ENCODE data around the gene DGKZ. TPM values are rescaled to one million over a fixed set of nuclear protein-coding genes. Genes with fewer than 3 reads are reported as not detected.

The DGKZ gene
- total RNA-seq, 1 donor from 2014 or later: 67.5 TPM

GRCh38 chr11:46386005-46386578, 38.8 kb downstream of the DGKZ start:
- intact Hi-C loops (cut with DNase I): no loop called here
- ATAC-seq (no peak), DNase-seq (ENCODE audit: missing footprints) (no peak)

- no peak for ATAC-seq
- no peak for DNase-seq (ENCODE audit: missing footprints)
- intact Hi-C loops (cut with DNase I): no loop called here
Measured at GRCh38 chr11:46386674-46387073, 39.4 kb downstream of the DGKZ start.

DNA sequence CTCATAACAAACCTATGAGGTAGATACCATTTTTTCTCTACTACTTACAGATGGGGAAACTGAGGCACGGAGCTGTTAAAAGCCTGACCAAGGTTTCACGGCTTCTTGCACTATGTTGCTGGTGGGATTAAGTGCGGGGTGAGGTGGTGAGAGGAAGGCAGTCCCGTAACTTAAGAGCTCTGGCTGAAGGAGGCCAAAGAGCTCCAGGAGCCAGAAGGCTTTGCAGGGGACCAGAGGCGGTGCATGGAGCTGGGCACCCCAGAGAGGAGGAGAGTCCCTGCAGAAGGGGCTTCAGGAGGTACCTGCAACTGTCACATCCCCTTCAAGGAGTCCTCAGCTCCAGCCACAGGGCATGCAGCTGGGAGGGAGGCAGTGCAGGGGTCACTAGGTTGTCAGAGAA, 40.2 kb downstream of the DGKZ start:
- DNase-seq (ENCODE audit: missing footprints) (no peak), ATAC-seq (no peak)
- intact Hi-C loops (cut with DNase I): no loop called here

DNA sequence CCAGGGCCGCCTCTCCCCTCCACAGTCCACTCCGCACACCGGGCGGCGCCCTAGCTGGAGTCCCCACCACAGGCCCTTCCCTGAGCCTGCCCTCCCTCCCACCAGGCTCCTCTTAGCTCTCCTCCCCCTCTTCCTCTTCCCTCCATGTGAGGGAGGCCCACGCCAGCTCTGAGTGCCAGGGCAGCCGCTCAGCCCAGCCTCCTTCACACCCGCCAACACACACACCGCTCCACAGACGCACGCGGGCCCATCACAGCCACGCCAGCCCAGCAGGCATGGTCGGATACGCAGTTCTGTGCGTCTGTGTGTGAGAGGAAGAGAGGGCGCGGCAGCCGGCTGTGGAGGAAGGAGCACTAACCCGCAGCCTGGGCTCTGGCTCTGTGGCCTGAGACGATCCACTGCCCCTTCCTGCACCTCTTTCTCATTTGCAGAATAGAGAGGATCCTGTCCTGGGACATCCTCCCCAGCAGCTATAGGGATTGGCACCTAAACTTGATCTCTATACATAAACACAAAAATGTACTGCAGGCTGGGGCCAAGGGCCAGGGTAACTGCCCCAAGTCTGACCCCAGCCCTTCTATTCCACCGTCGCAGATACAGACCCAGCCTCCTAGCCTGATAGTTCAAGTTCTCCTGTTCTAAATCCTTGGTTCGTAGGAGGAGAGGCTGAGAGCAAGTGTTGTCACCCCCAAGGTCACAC, 40.8 kb downstream of the DGKZ start:
- ATAC-seq: no peak
- intact Hi-C loops (cut with DNase I): no loop called here
- no peak for DNase-seq (ENCODE audit: missing footprints)

- intact Hi-C loops (cut with DNase I): no loop called here
- DNase-seq (ENCODE audit: missing footprints) (no peak), ATAC-seq (no peak)
Measured at GRCh38 chr11:46388619-46389449, 41.6 kb downstream of the DGKZ start.

DNA sequence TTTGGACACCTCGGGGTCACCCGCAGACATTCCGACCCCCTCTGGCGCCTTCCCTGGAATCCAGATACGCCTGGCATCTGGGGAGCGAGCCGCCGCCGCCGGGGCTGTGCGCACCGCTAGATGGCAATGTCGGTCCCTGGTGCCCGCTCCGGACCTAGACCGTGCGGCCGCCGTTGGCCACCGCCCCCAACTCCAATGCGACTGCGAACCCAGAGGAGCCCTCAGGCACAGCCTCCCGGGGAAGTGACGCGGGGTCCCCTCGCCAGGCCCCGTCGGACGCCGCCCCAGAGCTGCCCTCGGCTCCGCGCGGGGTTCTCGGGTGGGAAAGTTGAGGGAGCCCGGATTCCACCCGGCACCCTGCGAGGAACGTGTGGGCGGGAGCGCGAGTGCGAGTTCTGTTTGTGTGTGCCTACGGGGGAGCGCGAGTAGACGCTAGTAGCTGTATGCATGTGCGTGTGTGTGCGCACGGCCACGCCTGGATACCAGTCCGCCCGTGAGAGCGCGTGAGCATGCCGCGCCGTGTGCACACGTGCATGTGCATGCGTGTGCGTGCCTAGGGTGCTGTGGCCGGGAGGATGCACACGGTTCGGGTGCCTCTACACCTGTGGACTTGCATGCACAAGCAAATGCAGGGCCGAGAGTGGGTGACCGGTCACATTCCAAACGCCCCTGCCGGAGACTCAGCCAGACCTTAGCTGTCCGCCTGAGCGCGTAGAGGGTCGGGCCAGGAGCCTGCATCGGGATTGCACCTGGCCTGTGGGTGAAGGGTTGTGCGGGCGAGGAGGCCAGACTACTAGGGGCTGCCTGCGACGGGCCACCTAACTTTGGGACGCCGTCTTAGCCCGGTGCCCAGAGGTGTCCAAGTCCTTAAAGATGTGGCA, 42.4 kb downstream of the DGKZ start:
- ATAC-seq (peak; percentile 62), DNase-seq (ENCODE audit: missing footprints) (peak; percentile 81)
- intact Hi-C loops (cut with DNase I): loop anchor here (2.0 kb wide), 1 partner anchor 139 kb away; no protein-coding TSS in a partner anchor

GRCh38 chr11:46390331-46391171, 43.3 kb downstream of the DGKZ start:
- intact Hi-C loops (cut with DNase I): loop anchor here (2.0 kb wide), 1 partner anchor 138 kb away; no protein-coding TSS in a partner anchor
- ATAC-seq (no peak), DNase-seq (ENCODE audit: missing footprints) (no peak)

DNA sequence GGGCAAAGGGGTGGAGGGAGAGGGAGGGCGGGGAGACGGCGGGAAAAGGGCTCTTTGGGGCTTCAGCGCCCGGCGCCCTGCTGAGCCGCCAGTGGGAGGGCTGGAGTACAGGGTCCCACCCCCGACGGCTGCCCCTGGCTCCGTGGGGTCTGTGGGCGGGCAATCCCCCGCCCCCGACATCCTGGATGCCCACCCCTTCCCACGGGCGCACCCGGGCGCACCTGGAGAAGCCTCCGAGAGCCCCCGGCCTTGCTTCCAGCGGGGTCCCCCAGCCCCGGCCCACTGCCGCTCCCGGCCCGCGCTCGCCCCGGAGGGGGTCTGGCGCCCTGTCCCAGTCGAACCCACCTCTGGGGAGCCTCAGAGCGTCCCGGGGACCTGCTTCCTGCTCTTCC, 43.9 kb downstream of the DGKZ start:
- DNase-seq (ENCODE audit: missing footprints) (no peak), ATAC-seq (no peak)
- intact Hi-C loops (cut with DNase I): loop anchor here (2.0 kb wide), 1 partner anchor 138 kb away; no protein-coding TSS in a partner anchor

DNA sequence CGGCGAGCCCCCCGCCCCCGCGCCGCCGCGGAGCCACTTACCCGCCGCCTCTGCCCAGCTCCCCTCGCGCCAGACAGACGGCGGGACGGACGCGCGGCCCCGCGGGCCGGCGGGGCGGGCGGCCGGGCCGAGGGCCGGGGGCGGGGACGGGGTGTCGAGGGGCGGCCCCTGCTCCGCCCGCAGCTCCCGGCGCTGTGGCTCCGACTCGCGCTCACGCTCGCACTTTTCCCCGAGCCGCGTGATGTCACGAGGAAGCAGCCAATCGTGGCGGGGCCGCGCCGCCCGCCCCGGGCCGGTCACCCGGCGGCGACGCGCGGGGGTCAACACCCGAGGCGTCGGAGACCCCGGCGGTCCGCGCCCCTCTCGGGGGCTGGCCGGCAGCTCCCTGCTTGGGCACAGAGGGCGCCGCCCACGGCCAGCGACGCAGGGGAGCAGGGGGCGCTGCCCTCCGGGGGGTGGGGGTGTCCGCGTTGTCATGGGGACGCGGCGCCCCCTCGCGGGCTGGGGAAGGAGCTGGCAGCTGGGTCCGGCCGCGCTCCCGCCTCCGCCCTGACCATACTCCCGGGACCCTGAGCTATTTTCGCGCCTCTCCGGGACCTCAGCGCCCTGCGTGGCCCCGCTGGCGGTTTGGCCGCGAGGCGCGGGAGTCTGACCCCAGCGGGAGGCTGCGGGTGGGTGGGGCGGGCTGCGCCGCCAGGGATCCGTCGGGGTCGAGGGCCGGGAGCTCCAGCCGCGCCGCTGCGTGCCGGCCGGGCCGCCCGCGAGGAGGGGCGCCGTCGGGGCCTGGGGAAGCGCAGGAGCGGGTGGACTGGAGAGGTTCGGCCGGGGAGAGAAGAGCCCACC, 44.5 kb downstream of the DGKZ start, which contains the start of gene CHRM4:
TSS of gene CHRM4 (minus strand) at position 199 of the 843 bp plus-strand sequence. CDS start 5,219 bp downstream, outside the sequence.
- DNase-seq (ENCODE audit: missing footprints) (no peak), ATAC-seq (no peak)
- intact Hi-C loops (cut with DNase I): loop anchor here (2.0 kb wide), 2 partner anchors 137 to 145 kb away; no protein-coding TSS in a partner anchor

- ATAC-seq (peak; percentile 94), DNase-seq (ENCODE audit: missing footprints) (peak; percentile 90)
- intact Hi-C loops (cut with DNase I): loop anchor here (2.0 kb wide), 1 partner anchor 144 kb away; no protein-coding TSS in a partner anchor
Measured at GRCh38 chr11:46392421-46393230, 45.4 kb downstream of the DGKZ start.

DNA sequence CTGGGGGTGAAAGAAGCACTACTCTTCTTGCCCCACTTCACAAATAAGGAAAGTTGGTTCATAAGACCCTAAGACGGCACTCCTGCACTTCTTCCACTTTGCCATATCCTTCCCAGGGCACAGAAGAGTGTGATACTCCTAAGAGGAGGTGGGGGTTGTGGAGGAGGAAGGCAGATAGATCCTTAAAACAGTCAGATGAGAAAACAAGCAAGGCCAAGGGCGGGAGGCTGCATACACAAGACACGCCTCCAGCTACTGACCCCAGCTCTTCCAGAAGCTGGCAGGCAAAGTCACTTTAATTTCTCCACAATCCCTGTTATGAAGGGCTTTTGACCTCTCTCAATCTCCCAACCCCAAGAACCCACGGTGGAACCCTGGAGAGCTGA, 46.0 kb downstream of the DGKZ start:
- DNase-seq (ENCODE audit: missing footprints) (no peak), ATAC-seq (no peak)
- intact Hi-C loops (cut with DNase I): loop anchor here (2.0 kb wide), 1 partner anchor 144 kb away; no protein-coding TSS in a partner anchor

DNA sequence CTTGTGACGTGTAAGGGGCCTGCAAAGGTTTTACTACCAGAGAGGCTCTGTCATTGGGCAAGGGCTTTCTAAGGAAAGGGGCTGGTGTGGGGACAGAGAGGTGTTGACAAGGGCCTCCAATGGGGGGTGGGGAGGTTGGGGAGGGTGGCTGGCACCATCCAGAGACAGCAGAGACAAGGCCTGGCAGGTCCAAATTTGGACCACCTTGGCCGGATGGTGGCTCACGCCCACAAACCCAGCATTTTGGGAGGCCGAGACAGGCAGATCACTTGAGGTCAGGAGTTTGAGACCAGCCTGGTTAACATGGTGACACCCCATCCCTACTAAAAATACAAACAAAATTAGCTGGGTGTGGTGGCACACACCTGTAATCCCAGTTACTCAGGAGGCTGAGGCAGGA, 46.5 kb downstream of the DGKZ start:
- intact Hi-C loops (cut with DNase I): loop anchor here (2.0 kb wide), 1 partner anchor 143 kb away; no protein-coding TSS in a partner anchor
- ATAC-seq: no peak
- DNase-seq (ENCODE audit: missing footprints): no peak

- ATAC-seq (no peak), DNase-seq (ENCODE audit: missing footprints) (no peak)
- intact Hi-C loops (cut with DNase I): no loop called here
Measured at GRCh38 chr11:46397526-46397925, 50.3 kb downstream of the DGKZ start.

DNA sequence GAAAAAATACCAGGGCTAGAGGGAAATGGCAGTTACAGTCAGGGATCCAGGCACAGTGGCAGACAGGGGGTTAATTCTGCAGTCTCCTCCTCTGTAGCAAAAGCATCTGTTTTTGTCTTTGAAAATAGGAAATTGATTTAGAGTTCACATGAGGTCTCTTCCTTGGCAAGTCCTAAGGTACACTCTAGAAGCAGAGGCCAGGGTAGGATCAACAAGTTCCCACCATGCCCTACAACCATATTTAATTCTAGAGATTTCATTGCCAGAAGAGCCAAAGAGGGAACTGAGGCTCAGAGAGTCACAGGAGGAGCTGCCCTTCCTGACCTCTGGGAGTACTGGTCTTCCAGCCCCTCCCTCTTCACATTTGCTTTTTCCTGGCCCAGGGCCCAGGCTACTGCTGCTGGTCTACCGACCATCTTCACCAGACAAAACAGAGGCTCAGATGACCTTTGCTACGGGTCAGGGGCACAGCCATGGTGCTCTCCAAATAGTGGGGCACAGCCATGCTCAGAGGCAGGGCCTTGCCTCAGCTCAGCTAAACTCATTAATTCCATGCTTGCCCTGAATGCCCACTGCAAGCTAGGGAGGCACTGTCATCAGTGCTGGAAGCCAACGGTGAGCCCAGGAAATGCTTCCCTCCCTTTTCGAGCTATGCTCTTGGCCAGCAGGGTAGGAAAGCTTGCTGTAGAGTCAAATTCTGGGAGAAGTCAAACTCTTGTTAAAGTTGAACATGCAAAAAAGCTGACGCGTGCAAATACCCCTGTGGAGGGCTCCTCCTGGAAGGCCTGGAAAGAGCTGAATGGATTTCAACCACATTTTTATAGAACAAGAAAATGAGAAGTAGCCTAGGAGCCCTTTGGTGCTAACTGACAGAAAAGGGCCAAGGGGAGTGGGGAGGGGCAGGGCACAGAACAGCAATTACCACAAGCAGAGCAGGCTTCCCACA, 56.0 kb downstream of the DGKZ start:
- peak; percentile 47 for ATAC-seq
- intact Hi-C loops (cut with DNase I): loop anchor here (10.0 kb wide), 1 partner anchor 52 kb away; no protein-coding TSS in a partner anchor
- no peak for DNase-seq (ENCODE audit: missing footprints)

Measured in Right ventricle myocardium inferior (tissue), 1 donor.